ENCODE measurements around the gene SLC9A9. TPM values are rescaled to one million over a fixed set of nuclear protein-coding genes. Genes with fewer than 3 reads are reported as not detected.

SLC9A9 gene
- total RNA-seq, 6 experiments from 2014 or later, result 1.3 to 6.3 (median 3.0) TPM

- intact Hi-C loops (cut with DNase I), result no loop called here
- H3K9me3 ChIP-seq, result no peaks in the 10 kb centered on the region
- DNase-seq, result no peak
- TF ChIP-seq CTCF (IDR thresholded peaks at IDR 0.05) (no peak), POLR2A (IDR thresholded peaks at IDR 0.05) (no peak)
- H3K4me1 ChIP-seq, result no peaks in the 10 kb centered on the region
- H3K27ac ChIP-seq, result no peak overlapping the region
- no peak for ATAC-seq
- WGBS (ENCODE audit: insufficient coverage, low coverage, low lambda C conversion rate, missing lambda C conversion rate), result 42% methylated on average over 3 of the region's 3 CpGs
- H3K27me3 ChIP-seq, result no peaks in the 10 kb centered on the region
- no peak overlapping the region for H3K4me3 ChIP-seq
- no peaks in the 10 kb centered on the region for H3K36me3 ChIP-seq
Observed at GRCh38 chr3:143421556-143421955, 426.7 kb downstream of the SLC9A9 start.

- Histone ChIP-seq H3K27me3 (no peaks in the 10 kb centered on the region), H3K9me3 (no peaks in the 10 kb centered on the region), H3K27ac (no peak overlapping the region), H3K36me3 (no peaks in the 10 kb centered on the region), H3K4me1 (no peaks in the 10 kb centered on the region), H3K4me3 (no peak overlapping the region)
- 72% methylated on average over 3 of the region's 3 CpGs for WGBS (ENCODE audit: insufficient coverage, low coverage, low lambda C conversion rate, missing lambda C conversion rate)
- intact Hi-C loops (cut with DNase I), result no loop called here
- no peak for ATAC-seq
- TF ChIP-seq POLR2A (IDR thresholded peaks at IDR 0.05) (no peak), CTCF (IDR thresholded peaks at IDR 0.05) (no peak)
- DNase-seq, result no peak
Observed at GRCh38 chr3:143419611-143420010, 428.7 kb downstream of the SLC9A9 start.

- ATAC-seq (no peak), DNase-seq (no peak)
- intact Hi-C loops (cut with DNase I), result no loop called here
- H3K4me1 ChIP-seq, result no peaks in the 10 kb centered on the region
- H3K4me3 ChIP-seq, result no peak overlapping the region
- TF ChIP-seq POLR2A (IDR thresholded peaks at IDR 0.05) (no peak), CTCF (IDR thresholded peaks at IDR 0.05) (no peak)
- no peaks in the 10 kb centered on the region for H3K27me3 ChIP-seq
- H3K27ac ChIP-seq, result no peak overlapping the region
- 71% methylated on average over 3 of the region's 3 CpGs for WGBS (ENCODE audit: insufficient coverage, low coverage, low lambda C conversion rate, missing lambda C conversion rate)
- H3K9me3 ChIP-seq, result no peaks in the 10 kb centered on the region
- H3K36me3 ChIP-seq, result no peaks in the 10 kb centered on the region
Observed at GRCh38 chr3:143418391-143418790, 429.9 kb downstream of the SLC9A9 start.

GRCh38 chr3:143416229-143416628 is 432.0 kb downstream of the SLC9A9 start:
- Histone ChIP-seq H3K9me3 (no peaks in the 10 kb centered on the region), H3K4me3 (no peak overlapping the region), H3K27me3 (no peaks in the 10 kb centered on the region), H3K27ac (no peak overlapping the region), H3K36me3 (no peaks in the 10 kb centered on the region), H3K4me1 (no peaks in the 10 kb centered on the region)
- 71% methylated on average over 2 of the region's 2 CpGs for WGBS (ENCODE audit: insufficient coverage, low coverage, low lambda C conversion rate, missing lambda C conversion rate)
- ATAC-seq (no peak), DNase-seq (no peak)
- intact Hi-C loops (cut with DNase I), result no loop called here
- TF ChIP-seq POLR2A (IDR thresholded peaks at IDR 0.05) (no peak), CTCF (IDR thresholded peaks at IDR 0.05) (no peak)

Measured in right lobe of liver (tissue), 6 donors.